IPS-20b (cell line): Measurements from ENCODE around the gene ERP29.
"Not testable (repeated sequence)": the region's sequence is repeated elsewhere in the genome, so short reads cannot be mapped to it uniquely, and the experiment has no call there.

Experiments used
- H3K27ac ChIP-seq: one replicate; pipeline ENCODE4 v1.5.1; 2013; ENCODE audit warnings: low read length
- H3K27me3 ChIP-seq: 2 replicates; pipeline ENCODE4 v1.6.1; 2013; ENCODE audit warnings: mild to moderate bottlenecking, low read length, inconsistent platforms; ENCODE audit not compliant: insufficient read depth
- H3K36me3 ChIP-seq: 2 replicates; pipeline ENCODE4 v1.6.1; 2013; ENCODE audit warnings: low read depth, mild to moderate bottlenecking, inconsistent platforms, low read length, moderate library complexity; ENCODE audit not compliant: insufficient read depth
- H3K4me1 ChIP-seq: 2 replicates; pipeline ENCODE4 v1.6.1; 2013; ENCODE audit warnings: mild to moderate bottlenecking, control low read depth, inconsistent platforms, low read length, moderate library complexity; ENCODE audit not compliant: insufficient read depth
- H3K4me3 ChIP-seq: 2 replicates; pipeline ENCODE4 v1.5.1; 2013; ENCODE audit warnings: mild to moderate bottlenecking, low read length, inconsistent platforms
- H3K9ac ChIP-seq: 2 replicates; pipeline ENCODE4 v1.6.1; 2013; ENCODE audit warnings: low read depth, mild to moderate bottlenecking, inconsistent platforms, low read length, moderate library complexity
- H3K9me3 ChIP-seq: 2 replicates; pipeline ENCODE4 v1.6.1; 2013; ENCODE audit warnings: mild to moderate bottlenecking, low read depth, low read length, inconsistent platforms; ENCODE audit not compliant: insufficient read depth

The ERP29 gene

DNA sequence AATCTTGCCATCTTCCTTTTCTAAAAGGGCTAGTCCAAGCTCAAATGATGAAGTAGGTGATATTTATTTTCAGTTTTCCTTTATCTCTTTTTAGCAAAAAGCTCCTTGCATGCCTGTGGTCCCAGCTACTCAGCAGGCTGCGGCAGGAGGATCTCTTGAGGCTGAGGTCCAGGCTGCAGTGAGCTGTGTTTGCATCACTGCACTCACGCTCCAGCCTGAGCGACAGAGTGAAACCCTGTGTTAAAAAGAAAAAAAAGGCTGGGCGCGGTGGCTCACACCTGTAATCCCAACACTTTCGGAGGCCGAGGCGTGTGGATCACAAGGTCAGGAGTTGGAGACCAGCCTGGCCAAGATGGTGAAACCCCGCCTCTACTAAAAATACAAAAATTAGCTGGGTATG, 5.3 kb upstream of the ERP29 start:
- H3K27ac ChIP-seq = no peak overlapping the region
- no peaks in the 10 kb centered on the region for H3K27me3 ChIP-seq
- H3K9ac ChIP-seq = no peak overlapping the region
- 0 out of 2 replicates have a peak, but pooled peaks cover 5% of the 10 kb centered on the region for H3K36me3 ChIP-seq
- no peak overlapping the region for H3K4me3 ChIP-seq
- peaks cover 6% of the 10 kb centered on the region; the same call in 1 of the 2 replicates for H3K4me1 ChIP-seq
- no peaks in the 10 kb centered on the region for H3K9me3 ChIP-seq

DNA sequence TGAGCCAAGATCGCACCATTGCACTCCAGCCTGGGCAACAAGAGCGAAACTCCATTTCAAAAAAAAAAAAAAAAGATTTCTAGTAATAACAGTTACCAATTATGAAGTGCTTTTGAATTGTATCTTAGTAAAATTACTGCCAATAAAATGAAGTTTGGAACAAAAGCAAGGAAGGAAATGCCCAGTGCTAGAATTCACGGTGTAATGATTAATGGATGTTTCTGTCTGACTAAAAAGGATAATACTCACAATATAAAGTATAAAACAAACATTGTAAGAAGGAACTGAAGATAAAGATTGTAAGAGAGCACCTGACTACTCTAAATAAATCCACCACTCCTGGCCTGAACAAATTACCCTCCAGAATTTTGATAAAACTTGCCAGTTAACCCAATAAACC, 4.3 kb upstream of the ERP29 start:
- Histone ChIP-seq H3K36me3 (0 out of 2 replicates have a peak, but pooled peaks cover 5% of the 10 kb centered on the region), H3K4me3 (no peak overlapping the region), H3K4me1 (peaks cover 6% of the 10 kb centered on the region; the same call in 1 of the 2 replicates), H3K9me3 (no peaks in the 10 kb centered on the region), H3K27me3 (no peaks in the 10 kb centered on the region), H3K27ac (no peak overlapping the region), H3K9ac (no peak overlapping the region)

DNA sequence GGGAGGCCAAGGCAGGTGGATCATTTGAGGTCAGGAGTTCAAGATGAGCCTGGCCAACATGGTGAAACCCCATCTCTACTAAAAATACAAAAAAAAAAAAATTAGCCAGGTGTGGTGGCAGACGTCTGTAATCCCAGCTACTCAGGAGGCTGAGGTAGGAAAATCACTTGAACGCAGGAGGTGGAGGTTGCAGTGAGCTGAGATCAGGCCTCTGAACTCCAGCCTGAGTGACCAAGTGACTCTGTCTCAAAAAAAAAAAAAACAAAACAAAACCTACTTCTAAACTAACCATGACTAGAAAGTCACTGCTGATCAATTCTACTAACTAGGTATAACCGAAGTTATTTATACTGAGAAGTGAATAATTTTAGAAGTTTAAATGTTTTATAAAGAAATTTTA, 3.6 kb upstream of the ERP29 start:
- not testable (repeated sequence) for H3K4me1 ChIP-seq, H3K27me3 ChIP-seq, H3K9me3 ChIP-seq, H3K36me3 ChIP-seq, H3K9ac ChIP-seq, H3K27ac ChIP-seq, H3K4me3 ChIP-seq

DNA sequence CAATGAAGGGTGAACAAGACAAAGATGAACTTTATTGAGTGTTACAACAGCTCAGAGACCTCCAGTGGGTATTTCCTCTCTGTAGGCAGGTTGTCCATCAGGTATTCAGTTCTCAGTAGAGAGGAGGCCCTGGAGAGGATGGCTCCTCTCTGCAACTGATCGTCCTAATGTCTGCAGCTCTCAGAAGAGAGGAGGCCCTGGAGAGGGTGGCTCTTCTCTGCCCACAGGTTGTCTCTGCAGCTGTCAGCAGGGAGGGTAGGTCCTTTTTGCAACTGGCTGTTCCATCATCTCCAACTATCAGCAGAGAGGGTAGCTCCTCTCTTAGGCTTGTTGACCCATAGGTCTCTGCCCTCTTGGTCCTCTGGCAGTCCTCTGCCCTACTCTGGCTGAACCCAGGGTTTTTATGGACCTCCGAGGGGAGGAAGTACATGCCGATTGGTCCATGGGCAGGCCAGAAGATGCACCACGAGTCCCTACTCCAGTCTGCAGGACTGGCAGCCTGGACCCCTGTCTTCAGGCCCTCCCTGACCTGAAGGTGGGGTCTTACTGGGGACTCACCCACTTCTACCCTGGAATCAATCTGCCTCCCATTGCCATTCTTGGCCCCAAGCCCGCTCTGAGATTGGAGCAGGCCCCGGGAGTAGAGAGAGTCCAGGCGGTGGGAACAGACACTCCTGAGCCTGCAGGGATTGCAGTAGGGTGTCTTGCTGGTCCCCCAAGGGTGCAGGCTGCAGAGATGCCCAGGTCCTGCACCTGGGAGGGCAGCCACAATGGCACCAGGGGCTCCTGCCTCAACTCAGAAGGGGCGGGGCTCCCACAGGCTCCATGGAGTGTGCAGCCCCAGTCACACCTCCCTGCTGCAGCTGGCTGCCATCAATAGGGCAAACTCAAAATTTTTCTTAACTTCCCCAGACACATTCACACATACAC, 2.5 kb upstream of the ERP29 start:
- Histone ChIP-seq H3K27ac (no peak overlapping the region), H3K9ac (no peak overlapping the region)

DNA sequence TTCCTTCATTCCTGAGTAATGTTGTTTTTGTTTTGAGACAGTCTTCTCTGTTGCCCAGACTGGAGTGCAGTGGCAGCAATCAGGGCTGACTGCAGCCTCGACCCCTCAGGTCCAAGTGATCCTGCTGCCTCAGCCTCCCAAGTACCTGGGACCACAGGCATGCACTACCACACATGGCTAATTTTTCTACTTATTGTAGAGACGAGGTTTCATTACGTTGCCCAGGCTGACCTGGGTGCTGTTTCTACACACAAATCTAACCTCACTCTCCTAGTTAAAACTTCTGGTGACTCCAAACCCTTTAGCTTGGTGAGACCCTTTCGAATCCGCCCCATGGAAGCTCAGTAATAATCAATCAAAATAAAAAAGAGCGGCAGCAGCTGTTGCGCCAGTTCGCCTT, 1.5 kb upstream of the ERP29 start:
- Histone ChIP-seq H3K27me3 (no peaks in the 10 kb centered on the region), H3K27ac (no peak overlapping the region), H3K36me3 (peaks cover 18% of the 10 kb centered on the region), H3K4me3 (peak overlapping the region; percentile 99), H3K9ac (peak overlapping the region; percentile 99; the same call in 1 of the 2 replicates), H3K9me3 (no peaks in the 10 kb centered on the region), H3K4me1 (peaks cover 10% of the 10 kb centered on the region; the same call in 1 of the 2 replicates)

More for the DNA sequence above, 2.5 kb upstream of the ERP29 start:
- Histone ChIP-seq H3K4me1 (peaks cover 10% of the 10 kb centered on the region; the same call in 1 of the 2 replicates), H3K36me3 (peaks cover 9% of the 10 kb centered on the region), H3K9me3 (no peaks in the 10 kb centered on the region), H3K27me3 (no peaks in the 10 kb centered on the region), H3K4me3 (no peak overlapping the region)

DNA sequence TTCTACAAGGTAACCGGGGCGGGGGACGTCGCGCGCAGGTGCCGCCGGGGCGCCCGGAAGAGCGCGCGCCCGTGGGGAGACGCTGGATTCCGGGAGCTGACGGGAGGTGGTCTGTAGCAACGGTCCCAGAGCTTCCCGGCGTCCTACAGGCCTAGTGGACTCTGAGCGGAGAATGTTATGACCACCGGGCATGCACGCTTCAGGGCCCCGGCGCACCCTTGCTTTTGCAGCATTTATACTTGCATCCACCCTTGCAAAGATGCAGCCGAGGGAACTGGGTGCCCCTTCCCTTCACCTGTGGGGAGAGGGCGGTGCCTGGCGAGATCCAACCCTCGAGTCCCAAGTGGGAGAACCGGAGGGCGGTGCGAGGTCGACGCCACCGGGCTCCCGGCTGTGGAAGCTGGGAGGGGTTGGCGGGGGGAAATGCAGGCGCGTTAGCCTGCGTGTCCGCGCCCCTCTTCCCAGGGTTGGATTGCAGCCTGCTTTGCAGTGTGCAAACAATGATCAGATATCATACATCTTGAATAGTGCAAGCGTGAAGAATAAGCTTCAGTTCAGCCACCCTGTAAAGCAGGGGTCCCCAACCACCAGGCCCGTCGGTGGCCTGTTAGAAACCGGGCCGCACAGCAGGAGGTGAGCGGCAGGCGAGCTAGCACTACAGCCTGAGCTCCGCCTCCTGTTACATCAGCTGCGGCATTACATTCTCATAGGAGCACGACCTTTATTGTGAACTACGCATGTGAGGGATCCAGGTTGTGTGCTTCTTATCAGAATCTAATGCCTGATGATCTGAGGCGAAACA, 576 bp downstream of the ERP29 start:
- Histone ChIP-seq H3K27ac (peak overlapping the region; percentile 83), H3K9ac (peak overlapping the region; percentile 96), H3K9me3 (no peaks in the 10 kb centered on the region), H3K4me1 (peaks cover 10% of the 10 kb centered on the region; the same call in 1 of the 2 replicates), H3K36me3 (peaks cover 37% of the 10 kb centered on the region), H3K4me3 (peak overlapping the region; percentile 99), H3K27me3 (no peaks in the 10 kb centered on the region)

DNA sequence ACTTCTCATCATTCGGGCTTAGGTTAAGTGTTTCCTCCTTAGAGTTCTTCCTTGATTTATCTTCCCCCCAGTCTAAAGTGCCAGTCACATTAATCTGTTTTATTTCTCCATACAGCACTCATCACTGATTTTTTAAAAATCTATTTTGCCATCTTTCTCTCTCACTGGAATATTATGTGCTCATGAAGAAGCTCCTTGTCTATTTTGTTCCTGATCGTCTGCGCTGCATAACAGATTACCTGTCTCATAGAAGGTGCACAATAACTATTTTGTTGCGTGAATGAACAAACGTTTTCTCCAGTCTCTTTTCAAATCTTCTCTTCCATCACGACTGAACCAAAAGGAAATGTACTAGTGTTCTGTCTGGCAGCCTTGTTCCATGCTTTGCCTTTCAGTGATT, 2.7 kb downstream of the ERP29 start:
- Histone ChIP-seq H3K9ac (no peak overlapping the region), H3K27me3 (no peaks in the 10 kb centered on the region), H3K4me1 (peaks cover 10% of the 10 kb centered on the region; the same call in 1 of the 2 replicates), H3K4me3 (no peak overlapping the region), H3K9me3 (no peaks in the 10 kb centered on the region), H3K27ac (no peak overlapping the region), H3K36me3 (peaks cover 53% of the 10 kb centered on the region)

DNA sequence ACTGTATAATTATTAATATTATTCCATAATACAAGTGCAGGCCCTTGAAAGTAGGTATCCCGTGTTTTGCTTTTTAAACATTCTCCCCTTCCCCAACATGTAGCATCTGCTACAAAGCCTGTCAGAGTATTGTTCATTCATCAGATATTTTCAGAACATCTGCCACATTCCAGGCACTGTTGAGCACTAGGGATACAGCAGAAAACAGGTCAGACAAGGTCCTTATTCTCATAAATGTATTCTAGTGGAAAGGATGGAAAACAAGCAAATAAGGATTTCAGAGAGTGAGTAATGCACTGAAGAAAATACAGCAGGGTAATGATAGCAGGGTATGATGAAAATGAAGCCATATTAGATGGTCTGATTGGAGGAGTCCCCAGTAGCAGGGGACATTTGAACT, 3.8 kb downstream of the ERP29 start:
- Histone ChIP-seq H3K9me3 (no peaks in the 10 kb centered on the region), H3K27ac (no peak overlapping the region), H3K4me1 (peaks cover 4% of the 10 kb centered on the region; the same call in 1 of the 2 replicates), H3K4me3 (no peak overlapping the region), H3K9ac (no peak overlapping the region), H3K36me3 (peaks cover 61% of the 10 kb centered on the region), H3K27me3 (no peaks in the 10 kb centered on the region)

DNA sequence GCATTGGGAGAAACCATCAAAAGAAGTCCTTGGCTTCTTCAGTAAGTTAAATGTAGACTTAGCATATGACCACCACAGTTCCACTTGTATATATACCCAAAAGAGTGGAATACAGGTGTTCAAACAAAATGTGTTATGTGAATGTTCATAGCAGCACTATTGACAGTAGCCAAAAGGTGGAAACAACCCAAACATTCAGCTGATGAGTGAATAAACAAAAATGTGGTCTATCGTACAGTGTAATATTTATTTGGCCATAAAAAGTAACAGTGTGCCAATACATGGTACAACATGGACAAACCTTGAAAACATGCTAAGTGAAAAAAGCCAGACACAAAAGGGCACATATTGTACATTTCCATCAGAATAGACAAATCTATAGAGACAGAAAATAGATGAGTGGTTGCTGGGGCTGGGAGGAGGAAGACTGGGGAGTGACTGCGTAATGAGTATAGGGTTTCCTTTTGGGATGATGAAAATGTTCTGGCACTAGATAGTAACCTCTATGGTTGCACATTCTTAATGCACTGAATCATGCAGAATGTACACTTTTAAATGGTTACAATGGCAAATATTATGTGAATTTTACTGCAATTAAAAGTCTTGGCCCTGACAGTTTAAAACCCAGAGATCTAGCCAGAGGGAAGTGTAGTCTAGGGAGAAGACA, 5.5 kb downstream of the ERP29 start:
- Histone ChIP-seq H3K27me3 (no peaks in the 10 kb centered on the region), H3K27ac (no peak overlapping the region), H3K4me1 (peaks cover 4% of the 10 kb centered on the region; the same call in 1 of the 2 replicates), H3K36me3 (peaks cover 77% of the 10 kb centered on the region), H3K9ac (no peak overlapping the region), H3K9me3 (no peaks in the 10 kb centered on the region), H3K4me3 (no peak overlapping the region)

DNA sequence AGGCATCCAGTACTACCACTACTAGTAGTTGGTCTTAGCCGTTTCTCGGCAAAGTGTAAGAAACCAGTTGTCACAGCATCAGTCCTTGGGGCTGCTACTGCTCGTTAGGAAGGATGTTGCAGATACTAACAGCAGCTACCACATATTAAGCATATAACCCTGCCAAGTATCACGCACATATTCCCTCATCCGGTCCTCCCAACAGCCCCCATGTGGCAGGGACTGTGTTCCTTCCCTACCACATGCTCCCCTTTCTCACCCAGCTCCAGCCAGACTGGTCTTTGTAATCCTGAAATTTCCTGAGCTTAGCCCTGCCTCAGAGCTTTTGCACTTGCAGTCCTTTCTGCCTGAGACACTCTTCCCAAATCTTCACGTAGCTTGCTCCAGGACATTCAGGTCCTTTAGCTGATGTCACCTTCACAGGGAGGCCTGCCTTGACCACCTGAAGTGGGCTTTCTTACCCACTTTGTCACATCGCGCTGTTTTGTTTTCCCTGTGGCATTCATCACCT, 7.8 kb downstream of the ERP29 start:
- Histone ChIP-seq H3K9ac (no peak overlapping the region), H3K4me1 (0 out of 2 replicates have a peak, but pooled peaks cover under 1% of the 10 kb centered on the region), H3K4me3 (no peak overlapping the region), H3K9me3 (no peaks in the 10 kb centered on the region), H3K36me3 (peaks cover 80% of the 10 kb centered on the region), H3K27me3 (no peaks in the 10 kb centered on the region), H3K27ac (no peak overlapping the region)
